K562 (cell line): ENCODE measurements around the gene AFM. TPM values are rescaled to one million over a fixed set of nuclear protein-coding genes. Genes with fewer than 3 reads are reported as not detected.
A peak's percentile ranks its signal among the peaks of the same experiment; 100 is the strongest.

Experiments used
- ATAC-seq: fragments of 200-7000 bp; cut with Tn5 transposase; 3 replicates; pipeline ENCODE4 v1.9.1; 2020; ENCODE audit warnings: moderate library complexity
- BruUV-seq: library from RNA; stranded (reverse); fragments of 400-500 nt; replicated peaks from 2 replicates; lab custom pipeline; 2021; lab: Mats Ljungman, UMichigan
- CTCF ChIA-PET: fragments of 300-600 bp; formaldehyde crosslinking; extraction: SDS; loops from one replicate; lab custom pipeline; 2021; ENCODE audit warnings: low intra/inter-chr PET ratio; lab: Yijun Ruan, JAX
- POLR2A ChIA-PET: fragments of 300-600, 350-650 bp; sonication (Branson Sonifier 250); formaldehyde crosslinking; extraction: SDS; loops from one replicate; lab custom pipeline; 2021; ENCODE audit warnings: antibody characterized with exemption, inconsistent platforms; lab: Yijun Ruan, JAX
- DNase-seq, 4 experiments: peaks; one replicate each; pipeline versions ENCODE4 v3.0.0 to v3.0.0-alpha.2; 2011 to 2018; ENCODE audit warnings: low spot score in 3 of 4, mixed read lengths in 3 of 4; ENCODE audit errors: extremely low read depth in 1 of 4
- FAIRE-seq: peaks from 2 replicates; lab custom pipeline; 2011; peaks lifted over from hg19 to GRCh38; lab: Jason Lieb, UNC
- H2AFZ ChIP-seq: 2 replicates; pipeline ENCODE4 v1.6.0; 2011; ENCODE audit warnings: low read depth, low read length, control low read depth, inconsistent platforms
- H3K27ac ChIP-seq: fragments of 200-600 bp; 3 replicates; pipeline ENCODE4 v1.8.0; 2011; ENCODE audit warnings: low read depth, mild to moderate bottlenecking, control low read depth, inconsistent platforms, low read length, moderate library complexity, mixed read lengths; ENCODE audit errors: extremely low read depth
- H3K27me3 ChIP-seq, 2 experiments: fragments of 300-600 bp in 1 of 2; 2 replicates in 1 of 2; 3 replicates in 1 of 2; pipeline versions ENCODE4 v1.6.0 to v1.8.0; 2011; ENCODE audit warnings: inconsistent platforms in 2 of 2, low read length in 2 of 2, mild to moderate bottlenecking in 1 of 2, mixed read lengths in 1 of 2, moderate library complexity in 1 of 2; ENCODE audit not compliant: control insufficient read depth in 2 of 2, insufficient read depth in 2 of 2
- H3K36me3 ChIP-seq: fragments of 300-600 bp; 3 replicates; pipeline ENCODE4 v1.8.0; 2011; ENCODE audit warnings: mild to moderate bottlenecking, low read length, inconsistent platforms; ENCODE audit not compliant: control insufficient read depth, insufficient read depth
- H3K4me1 ChIP-seq, 2 experiments: fragments of 200-600 bp in 1 of 2; replicated peaks in 1 of 2; 2 replicates in 1 of 2; 3 replicates in 1 of 2; pipeline versions ENCODE4 v1.5.1 to v1.8.0; 2011; ENCODE audit warnings: inconsistent platforms in 2 of 2, low read length in 2 of 2, mild to moderate bottlenecking in 1 of 2, mixed read lengths in 1 of 2, moderate library complexity in 1 of 2; ENCODE audit not compliant: control insufficient read depth in 2 of 2, insufficient read depth in 2 of 2
- H3K4me2 ChIP-seq: 2 replicates; pipeline ENCODE4 v1.6.1; 2011; ENCODE audit warnings: low read length, control low read depth, inconsistent platforms, mixed read lengths; ENCODE audit not compliant: insufficient read depth
- H3K4me3 ChIP-seq: fragments of 200-600 bp; sonication (generic), shearing (Covaris generic); 2 replicates; pipeline ENCODE4 v1.5.1; 2016; ENCODE audit warnings: control low read depth, inconsistent platforms
- H3K79me2 ChIP-seq: fragments of 200-600 bp; 3 replicates; pipeline ENCODE4 v1.8.0; 2011; ENCODE audit warnings: low read length, inconsistent platforms; ENCODE audit not compliant: control insufficient read depth, insufficient read depth
- H3K9ac ChIP-seq, 2 experiments: 2 replicates each; pipeline versions ENCODE4 v1.6.0 to v1.6.1; 2011; ENCODE audit warnings: low read depth in 2 of 2, low read length in 2 of 2, control low read depth in 1 of 2, inconsistent platforms in 1 of 2, mild to moderate bottlenecking in 1 of 2, mixed read lengths in 1 of 2; ENCODE audit not compliant: insufficient read depth in 1 of 2
- H3K9me1 ChIP-seq: one replicate; pipeline ENCODE4 v1.6.0; 2011; ENCODE audit warnings: inconsistent platforms, mild to moderate bottlenecking, low read length, moderate library complexity; ENCODE audit not compliant: control insufficient read depth, insufficient read depth
- H3K9me3 ChIP-seq: replicated peaks from 2 replicates; pipeline ENCODE4 v1.5.1; 2011; ENCODE audit warnings: low read depth, low read length, inconsistent platforms; ENCODE audit not compliant: control insufficient read depth, insufficient read depth
- H4K20me1 ChIP-seq: replicated peaks from 2 replicates; pipeline ENCODE4 v1.6.1; 2011; ENCODE audit warnings: low read length, inconsistent platforms, mixed read lengths; ENCODE audit not compliant: control insufficient read depth, insufficient read depth
- CEBPB ChIP-seq: fragments of 450-650 bp; IDR thresholded peaks from 2 replicates; pipeline ENCODE4 v1.6.1; 2016; ENCODE audit warnings: missing genetic modification characterization, missing compliant biosample characterization
- CTCFL ChIP-seq: IDR thresholded peaks from 2 replicates; pipeline ENCODE4 v1.6.1; 2011; ENCODE audit warnings: borderline replicate concordance, low read depth, mild to moderate bottlenecking, moderate library complexity, low read length; ENCODE audit not compliant: insufficient read depth, poor library complexity, severe bottlenecking
- HMBOX1 ChIP-seq: sonication (generic); IDR thresholded peaks from 2 replicates; pipeline ENCODE4 v1.6.1; 2016
- TAL1 ChIP-seq: fragments of 450-650 bp; IDR thresholded peaks from 2 replicates; pipeline ENCODE4 v1.6.1; 2016; ENCODE audit warnings: mild to moderate bottlenecking
- WGBS: fragments of 100-300 bp; shearing (Covaris generic); methylation state at CpG from one replicate; pipeline ENCODE4 v1.1.6; 2016; ENCODE audit warnings: low coverage, mixed read lengths; ENCODE audit not compliant: insufficient coverage; ENCODE audit errors: missing lambda C conversion rate; 5-methylcytosine and 5-hydroxymethylcytosine counted together
- in situ Hi-C: fragments of 300-500 bp; cut with MboI; formaldehyde crosslinking; loops from 4 replicates; pipeline ENCODE4 v1.15.0; 2018; ENCODE audit warnings: inconsistent platforms, mixed read lengths
- intact Hi-C: fragments of 100-400 bp; cut with micrococcal nuclease; formaldehyde crosslinking; loops from 2 replicates; pipeline ENCODE4 v1.14.2; 2022
- polyA plus RNA-seq, 8 experiments: library from polyadenylated mRNA; depleted of rRNA in 4 of 8; stranded (reverse) in 5 of 8; unstranded in 3 of 8; fragments of >200 nt; fragmentation: Nextera tagmentation in 2 of 8; fragmentation: Illumina TruSeq in 1 of 8; extraction: Ambion mirVana in 2 of 8; extraction: Trizol in 1 of 8; gene quantifications; 2 replicates each; pipeline versions ENCODE4 v1.2.1 to v1.2.3, GENCODE V29; 2011 to 2014; ENCODE audit warnings: inconsistent platforms in 1 of 8, missing spikeins in 1 of 8
- total RNA-seq, 7 experiments: library from RNA; depleted of rRNA in 6 of 7; stranded (reverse); fragments of >200 nt in 6 of 7; fragmentation: Illumina TruSeq in 2 of 7; extraction: Trizol in 2 of 7; gene quantifications; 2 replicates each; pipeline versions ENCODE4 v1.2.1 to v1.2.3, GENCODE V29; 2011 to 2021; ENCODE audit warnings: low replicate concordance in 1 of 7

The AFM gene
- total and polyA plus RNA-seq, 9 of the 15 experiments (the other 6 are each of a cell fraction or from before 2014, with no cell fraction given) = 0.07 to 0.15 (median 0.12) TPM; not detected in 5

DNA sequence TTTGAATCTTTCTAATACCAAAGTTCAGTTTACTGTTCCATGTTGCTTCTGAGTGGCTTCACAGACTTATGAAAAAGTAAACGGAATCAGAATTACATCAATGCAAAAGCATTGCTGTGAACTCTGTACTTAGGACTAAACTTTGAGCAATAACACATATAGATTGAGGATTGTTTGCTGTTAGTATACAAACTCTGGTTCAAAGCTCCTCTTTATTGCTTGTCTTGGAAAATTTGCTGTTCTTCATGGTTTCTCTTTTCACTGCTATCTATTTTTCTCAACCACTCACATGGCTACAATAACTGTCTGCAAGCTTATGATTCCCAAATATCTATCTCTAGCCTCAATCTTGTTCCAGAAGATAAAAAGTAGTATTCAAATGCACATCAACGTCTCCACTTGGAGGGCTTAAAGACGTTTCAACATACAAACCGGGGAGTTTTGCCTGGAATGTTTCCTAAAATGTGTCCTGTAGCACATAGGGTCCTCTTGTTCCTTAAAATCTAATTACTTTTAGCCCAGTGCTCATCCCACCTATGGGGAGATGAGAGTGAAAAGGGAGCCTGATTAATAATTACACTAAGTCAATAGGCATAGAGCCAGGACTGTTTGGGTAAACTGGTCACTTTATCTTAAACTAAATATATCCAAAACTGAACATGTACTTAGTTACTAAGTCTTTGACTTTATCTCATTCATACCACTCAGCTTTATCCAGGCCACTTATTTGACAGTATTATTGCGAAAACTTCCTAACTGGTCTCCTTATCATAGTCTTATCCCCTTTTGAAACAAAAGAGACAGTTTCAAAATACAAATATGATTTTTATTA is 49.2 kb upstream of the AFM start:
- no peaks in the 10 kb centered on the region for H3K27me3 ChIP-seq
- POLR2A ChIA-PET = interaction anchor here (1.0 to 1.4 kb wide), 2 partner anchors 9 to 45 kb away, joined by 3 read pairs; no protein-coding TSS in a partner anchor
- intact Hi-C loops = loop anchor here (5.0 kb wide), 1 partner anchor 90 kb away; no protein-coding TSS in a partner anchor
- no peak overlapping the region for H3K4me3 ChIP-seq
- no peaks in the 10 kb centered on the region for H3K36me3 ChIP-seq
- H3K4me1 ChIP-seq = peaks cover 0 to 13% of the 10 kb centered on the region in 2 experiments; a peak in 2 of 5 replicates
- BruUV-seq = no TSS peak
- in situ Hi-C loops = no loop called here
- TF ChIP-seq TAL1 = peak; percentile 15; the same call in 1 of the 2 replicates
- no peak for TF ChIP-seq CTCFL
- peak; percentile 43; the same call in 1 of the 2 replicates for TF ChIP-seq HMBOX1
- TF ChIP-seq CEBPB = peak; percentile 39
- TF ChIP-seq, all 486 proteins: peak for 3
- DNase-seq = no peak
- ATAC-seq = no peak
- Histone ChIP-seq H2AFZ (no peak overlapping the region), H3K9me1 (no peaks in the 10 kb centered on the region), H3K4me2 (no peak overlapping the region), H3K79me2 (no peaks in the 10 kb centered on the region), H3K27ac (no peak overlapping the region), H4K20me1 (no peaks in the 10 kb centered on the region), H3K9ac (no peak overlapping the region), H3K9me3 (no peaks in the 10 kb centered on the region)
- CTCF ChIA-PET = no interaction called here
- 8% methylated on average over 5 of the region's 5 CpGs for WGBS
- FAIRE-seq = no peak
